Suppressor macrophage (primary cell): Measurements from ENCODE around the gene TCAP.

ENCODE experiments used
- DNase-seq, 4 experiments: peaks; one replicate each; pipeline ENCODE4 v3.0.0-alpha.2; 2020 to 2022

TCAP gene

DNA sequence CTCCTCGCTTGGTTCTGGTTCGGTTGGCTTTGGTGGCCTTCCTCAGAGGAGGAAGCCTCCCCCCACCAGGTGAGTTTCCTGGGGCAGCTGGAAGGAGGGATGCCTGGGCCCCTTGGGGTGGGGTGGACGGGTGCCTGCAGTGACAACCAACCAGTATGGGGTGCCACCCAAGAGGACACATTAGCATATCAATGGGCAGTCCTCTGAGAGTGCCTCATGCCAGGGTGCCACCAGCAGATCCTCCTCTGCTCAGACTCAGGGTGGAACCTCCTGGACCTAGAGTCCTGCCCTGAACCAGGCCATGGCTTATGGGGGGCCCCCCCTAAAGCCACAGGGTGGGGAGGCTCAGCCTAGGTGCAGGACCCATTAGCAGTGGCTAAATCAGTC is 35.7 kb upstream of the TCAP start:
- DNase-seq, result no peak

DNA sequence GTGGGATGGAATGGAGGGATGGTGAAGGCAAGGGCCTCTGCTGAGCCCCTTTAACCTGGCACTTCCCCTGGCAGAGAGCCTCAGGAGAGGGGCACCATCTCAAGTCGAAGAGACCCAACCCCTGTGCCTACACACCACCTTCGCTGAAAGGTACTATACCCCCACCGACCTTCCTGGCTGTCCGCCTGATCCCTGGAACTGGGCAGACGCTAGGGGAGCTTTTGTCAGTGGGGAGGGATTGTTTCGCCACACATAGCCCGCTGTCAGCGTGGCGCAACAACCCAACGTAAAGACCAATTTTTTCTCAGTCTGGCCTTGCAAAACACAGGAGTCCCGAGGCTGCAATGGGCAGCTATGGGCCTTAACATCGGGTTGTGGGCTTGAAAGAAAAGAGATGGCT is 35.3 kb upstream of the TCAP start:
- peak; percentile 60 to 78 (median 76) for DNase-seq

DNA sequence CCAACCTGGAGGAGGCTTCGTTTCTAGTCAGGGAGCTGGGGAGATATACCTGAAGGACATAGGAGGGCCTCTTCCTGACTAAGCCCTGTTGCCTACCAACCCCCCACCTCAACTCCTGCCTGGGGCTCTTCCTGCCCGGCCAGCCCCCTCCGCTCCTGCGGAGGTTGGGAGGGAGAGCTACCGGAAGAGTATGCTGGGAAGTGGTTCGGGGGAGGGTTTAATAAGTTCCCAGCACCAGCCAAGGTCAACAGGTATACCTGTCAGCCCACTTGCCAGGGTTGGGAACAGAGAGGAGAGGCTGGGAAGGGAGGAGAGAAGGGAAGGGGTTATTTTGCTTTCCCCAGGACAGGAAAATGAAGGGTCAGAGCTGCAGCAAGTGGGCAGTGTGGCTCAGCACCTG is 33.7 kb upstream of the TCAP start:
- DNase-seq, result no peak

DNA sequence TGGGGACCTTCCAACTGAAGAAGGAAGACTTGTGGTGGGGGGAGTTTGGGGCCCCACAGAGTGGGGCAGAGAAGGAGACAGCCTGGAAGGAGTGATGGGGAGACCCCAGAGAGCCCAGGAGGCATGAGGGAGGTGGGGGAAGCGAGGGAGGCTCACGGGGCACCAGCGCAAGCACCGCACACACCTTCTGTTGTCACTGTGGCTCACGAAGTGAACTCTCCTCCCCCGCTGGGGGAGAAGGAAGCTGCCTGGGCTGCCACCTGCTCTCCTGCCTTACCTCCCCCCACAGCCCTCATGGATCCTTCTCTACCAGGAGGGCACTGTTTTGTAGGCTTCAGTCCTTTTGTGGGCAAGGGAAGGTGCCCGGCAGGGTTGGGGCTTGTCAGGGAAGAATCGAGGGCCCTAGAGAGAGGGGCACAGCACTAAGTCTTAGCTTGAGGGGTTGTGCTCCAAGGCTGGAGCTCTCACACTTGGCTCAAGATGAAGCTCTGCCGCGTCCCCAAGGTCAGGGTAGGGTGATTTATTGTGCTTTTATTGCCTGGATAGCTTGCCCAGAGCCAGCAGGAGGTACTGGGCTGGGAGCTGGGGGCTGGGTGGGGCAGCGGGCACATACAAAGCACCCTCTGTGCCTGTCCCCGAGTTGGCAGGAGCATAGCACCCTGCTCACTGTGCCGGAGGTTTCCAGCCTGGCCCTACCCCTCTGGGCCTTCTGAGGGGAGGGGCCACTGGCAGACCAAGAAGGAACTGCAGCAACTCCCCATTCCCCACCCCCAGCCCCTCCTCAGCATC is 32.8 kb upstream of the TCAP start:
- no peak for DNase-seq

DNA sequence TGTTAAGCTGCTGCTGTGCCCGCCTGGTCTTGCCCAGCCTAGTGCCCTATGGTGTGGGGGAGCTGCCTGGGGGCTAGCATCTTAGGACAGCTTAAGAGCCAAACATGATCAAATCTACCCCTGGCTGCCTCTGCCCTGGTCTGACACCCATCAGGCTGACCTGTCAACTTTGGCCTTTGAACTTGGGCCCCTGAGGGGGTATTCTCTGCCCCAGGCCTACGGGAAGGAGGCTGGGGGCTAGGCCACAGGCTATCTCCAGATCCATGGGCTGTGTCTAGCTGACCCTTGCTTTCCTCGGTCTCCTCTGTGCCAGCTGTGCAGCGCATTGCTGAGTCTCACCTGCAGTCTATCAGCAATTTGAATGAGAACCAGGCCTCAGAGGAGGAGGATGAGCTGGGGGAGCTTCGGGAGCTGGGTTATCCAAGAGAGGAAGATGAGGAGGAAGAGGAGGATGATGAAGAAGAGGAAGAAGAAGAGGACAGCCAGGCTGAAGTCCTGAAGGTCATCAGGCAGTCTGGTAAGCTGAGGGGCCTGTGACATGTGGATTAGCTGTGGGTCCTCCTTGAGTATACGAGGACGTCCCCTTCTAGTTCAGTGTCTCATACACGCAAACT is 31.5 kb upstream of the TCAP start:
- no peak for DNase-seq

DNA sequence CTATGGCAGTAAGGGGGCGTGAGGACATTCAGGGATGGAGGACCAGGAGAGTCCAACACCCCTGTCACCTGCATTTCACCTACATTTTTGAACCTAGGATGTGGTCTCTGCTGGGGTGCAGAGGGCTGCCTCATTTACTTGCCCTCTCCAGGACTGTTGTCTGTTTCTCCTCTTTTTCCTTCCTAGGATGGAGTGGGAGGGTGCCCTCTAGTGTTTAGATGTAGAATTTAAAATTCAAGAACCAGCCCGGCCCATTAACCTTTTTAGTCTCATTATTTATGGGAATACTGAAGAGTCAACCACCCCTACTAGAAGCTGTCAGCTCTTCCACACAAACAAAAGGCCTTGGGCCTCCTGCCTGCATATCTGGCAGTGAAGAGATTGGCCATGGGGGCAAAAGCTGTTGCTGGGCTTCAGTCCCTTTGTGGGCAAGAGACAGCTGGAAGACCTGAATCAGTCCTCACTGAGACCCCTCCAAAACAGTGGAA is 30.7 kb upstream of the TCAP start:
- peak; percentile 54 to 79 (median 60) for DNase-seq

DNA sequence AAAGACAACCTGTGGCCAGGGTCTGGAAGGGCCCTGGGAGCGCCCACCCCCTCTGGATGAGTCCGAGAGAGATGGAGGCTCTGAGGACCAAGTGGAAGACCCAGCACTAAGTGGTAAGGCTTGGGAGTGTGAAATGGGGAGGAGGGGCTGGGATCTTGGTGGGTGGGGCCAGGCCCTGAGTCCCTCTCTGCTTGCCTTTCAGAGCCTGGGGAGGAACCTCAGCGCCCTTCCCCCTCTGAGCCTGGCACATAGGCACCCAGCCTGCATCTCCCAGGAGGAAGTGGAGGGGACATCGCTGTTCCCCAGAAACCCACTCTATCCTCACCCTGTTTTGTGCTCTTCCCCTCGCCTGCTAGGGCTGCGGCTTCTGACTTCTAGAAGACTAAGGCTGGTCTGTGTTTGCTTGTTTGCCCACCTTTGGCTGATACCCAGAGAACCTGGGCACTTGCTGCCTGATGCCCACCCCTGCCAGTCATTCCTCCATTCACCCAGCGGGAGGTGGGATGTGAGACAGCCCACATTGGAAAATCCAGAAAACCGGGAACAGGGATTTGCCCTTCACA is 29.5 kb upstream of the TCAP start:
- peak in 2 of 4 experiments; percentile 23 to 40 for DNase-seq

DNA sequence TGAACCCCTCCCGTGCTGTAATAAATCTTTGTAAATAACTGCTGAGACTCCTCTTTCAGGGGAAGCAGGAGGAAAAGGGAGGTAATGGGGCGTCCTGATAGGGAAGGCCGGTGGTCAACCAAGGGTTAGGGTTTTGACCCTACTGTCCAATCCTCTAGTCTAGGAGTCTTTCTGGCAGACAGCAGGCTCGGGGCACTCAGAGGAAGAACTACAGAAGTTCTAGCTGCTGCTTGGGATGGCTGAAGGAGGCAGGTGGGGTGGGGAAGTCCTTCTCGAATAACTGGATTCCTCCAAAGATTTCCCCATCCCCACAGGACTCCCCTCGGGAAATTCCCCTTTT is 28.6 kb upstream of the TCAP start:
- DNase-seq, result no peak

DNA sequence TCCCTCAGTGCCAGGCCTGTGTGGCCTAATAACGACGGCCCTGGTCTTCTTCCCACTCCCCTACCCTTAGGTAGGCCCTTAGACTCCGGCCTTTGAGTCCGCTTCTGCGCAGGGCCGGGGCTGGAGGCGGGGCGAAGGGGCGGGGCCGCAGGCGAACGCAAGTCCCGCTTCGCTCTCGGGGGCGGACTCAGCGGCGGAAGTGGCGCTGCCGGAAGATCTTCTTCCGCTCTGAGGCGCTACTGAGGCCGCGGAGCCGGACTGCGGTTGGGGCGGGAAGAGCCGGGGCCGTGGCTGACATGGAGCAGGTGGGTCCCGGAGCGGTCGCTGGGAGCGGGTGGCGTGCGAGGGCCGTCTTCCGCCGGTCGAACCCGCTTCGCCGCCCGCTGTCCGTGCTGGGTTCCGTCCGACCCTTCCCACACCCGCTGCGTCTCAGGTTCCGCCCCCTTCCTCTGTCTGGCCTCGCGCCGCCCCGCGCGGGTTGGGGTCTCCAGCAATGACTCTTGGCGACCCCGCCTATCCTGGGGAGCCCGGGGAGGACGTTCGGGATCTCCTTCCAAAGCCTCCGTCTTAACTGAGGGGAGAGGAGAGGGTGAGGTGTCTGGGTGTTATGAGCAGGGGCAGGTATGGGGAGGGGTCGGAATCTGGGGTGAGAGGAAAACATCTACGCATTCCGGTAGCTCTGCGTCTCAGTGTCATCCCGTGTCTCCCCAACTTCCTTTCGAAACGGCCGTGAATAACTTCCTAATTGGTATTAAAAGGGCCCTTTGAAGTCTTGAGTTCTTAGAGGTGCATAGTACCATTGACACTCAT is 28.0 kb upstream of the TCAP start, which contains the start of gene STARD3:
STARD3 (plus strand) TSS at position 218 of the 810 bp plus-strand sequence. CDS start 16,388 bp downstream, outside the sequence.
- DNase-seq, result peak; percentile 89 to 97 (median 94)

DNA sequence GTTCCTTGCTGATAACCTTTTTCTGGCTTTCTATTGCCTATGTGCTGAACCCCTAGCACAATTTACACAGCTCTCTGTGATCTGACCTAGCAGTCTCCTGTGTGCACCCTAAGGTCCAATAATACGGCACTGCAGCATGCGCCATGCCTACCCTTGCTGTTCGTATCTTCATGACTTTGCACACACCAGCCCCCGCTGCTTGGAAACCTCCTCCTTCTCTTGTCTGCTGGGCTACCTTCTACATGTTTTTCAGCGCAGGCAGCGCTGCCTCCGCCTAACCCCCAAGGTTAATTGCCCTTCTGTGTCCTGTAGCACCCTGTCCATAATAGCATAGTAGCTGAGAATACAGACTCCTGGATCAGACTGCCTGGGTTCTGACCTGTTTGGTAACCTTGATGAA is 26.8 kb upstream of the TCAP start:
- DNase-seq, result no peak

DNA sequence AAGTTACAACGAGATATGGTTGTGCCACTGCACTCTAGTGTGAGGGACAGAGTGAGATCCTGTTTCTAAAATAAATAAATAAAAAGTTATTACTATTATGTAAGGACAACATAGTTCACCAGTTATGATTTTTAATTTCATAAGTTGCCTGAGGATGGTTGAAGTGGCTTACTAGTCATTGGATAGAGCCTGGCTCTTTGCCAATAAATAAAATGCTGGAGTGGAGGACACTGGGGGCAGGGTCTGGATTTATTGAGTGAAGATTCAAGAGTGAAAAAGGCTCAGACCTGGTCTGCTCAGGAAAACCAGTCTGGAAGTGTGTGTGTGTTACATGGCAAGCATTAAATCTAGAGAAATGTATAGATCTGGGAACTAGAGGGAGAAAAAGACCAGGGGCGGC is 26.1 kb upstream of the TCAP start:
- DNase-seq, result no peak

DNA sequence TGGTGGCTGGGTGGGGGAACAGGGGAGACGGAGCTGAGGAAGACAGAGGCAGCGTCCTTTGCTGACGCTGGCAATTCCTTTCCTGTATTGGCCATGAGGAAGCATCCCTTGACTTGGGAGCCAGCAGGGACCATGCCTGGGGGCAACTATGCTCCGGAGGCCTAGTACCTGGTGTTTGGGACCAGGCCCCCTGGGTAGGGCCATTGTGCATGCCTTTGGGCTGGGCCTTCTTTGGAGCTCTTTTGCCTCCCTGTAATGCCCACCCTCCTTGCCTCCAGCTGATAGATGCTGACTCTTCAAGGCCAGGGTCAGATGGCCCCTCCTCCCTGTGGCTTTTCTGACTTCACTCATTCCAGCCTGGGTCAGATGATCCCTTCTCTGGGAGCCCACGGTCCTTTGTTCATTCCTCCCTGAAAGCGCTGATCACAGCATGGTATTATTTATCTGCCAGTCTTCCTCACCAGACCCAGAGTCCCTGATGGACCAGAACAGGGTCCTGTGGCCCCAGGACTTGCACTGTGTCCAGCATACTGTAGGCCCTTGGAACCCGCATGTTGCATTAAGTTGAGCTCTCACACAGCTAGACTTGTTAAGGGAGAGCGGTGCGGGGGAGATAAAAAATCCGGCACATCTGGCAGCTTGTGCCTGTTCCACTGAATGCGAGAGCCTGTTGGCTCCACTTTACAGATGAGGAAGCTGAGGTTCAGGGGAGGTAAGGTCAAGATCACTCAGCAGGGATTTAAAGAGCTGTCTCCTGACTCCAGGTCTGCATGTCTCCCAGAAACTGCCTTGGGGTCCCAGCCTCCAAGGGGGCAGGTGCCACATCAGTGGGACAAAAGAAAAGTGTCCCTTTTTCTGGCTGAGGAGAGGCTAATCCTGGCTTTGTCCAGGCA is 25.3 kb upstream of the TCAP start:
- peak in 2 of 4 experiments; percentile 41 to 53 for DNase-seq

DNA sequence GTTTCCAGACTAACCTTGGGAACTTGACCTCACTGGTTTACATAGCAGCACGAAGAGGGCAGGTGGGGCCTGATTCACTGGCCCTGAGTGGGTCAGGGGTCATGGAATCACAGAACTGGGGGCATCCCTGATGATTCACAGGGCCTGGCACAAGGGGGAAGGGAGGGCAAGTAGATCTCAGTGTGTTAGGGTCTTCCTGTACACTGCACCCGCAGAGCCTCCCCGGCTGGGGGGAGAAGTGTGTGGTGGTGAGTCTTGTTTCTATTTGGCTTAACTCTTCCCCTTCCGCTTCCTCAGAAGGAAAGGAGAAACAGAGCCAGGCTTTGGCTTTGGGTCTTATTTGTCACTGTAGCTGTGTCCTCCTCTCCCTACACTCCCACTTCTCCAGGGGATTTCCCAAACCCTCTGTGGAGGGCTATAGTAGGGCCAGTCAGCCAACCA is 24.5 kb upstream of the TCAP start:
- peak; percentile 35 to 70 (median 58) for DNase-seq

DNA sequence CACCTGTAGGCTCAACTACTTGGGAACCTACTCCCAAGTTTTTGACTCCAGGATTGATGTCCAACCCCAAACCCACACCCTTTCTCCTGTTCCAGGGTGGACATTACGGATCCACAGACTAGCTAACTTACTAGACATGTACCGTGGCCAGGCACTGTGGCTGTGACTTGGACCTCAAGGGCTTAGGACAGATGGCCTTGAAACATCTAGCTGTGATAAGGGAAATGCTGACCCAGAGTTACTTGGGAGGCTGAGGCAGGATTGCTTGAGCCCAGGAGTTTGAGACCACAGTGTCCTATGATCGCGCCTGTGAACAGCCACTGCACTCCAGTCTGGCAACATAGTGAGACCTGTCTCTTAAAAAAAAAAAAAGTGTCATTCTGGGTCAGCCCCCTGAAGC is 24.1 kb upstream of the TCAP start:
- DNase-seq, result no peak

DNA sequence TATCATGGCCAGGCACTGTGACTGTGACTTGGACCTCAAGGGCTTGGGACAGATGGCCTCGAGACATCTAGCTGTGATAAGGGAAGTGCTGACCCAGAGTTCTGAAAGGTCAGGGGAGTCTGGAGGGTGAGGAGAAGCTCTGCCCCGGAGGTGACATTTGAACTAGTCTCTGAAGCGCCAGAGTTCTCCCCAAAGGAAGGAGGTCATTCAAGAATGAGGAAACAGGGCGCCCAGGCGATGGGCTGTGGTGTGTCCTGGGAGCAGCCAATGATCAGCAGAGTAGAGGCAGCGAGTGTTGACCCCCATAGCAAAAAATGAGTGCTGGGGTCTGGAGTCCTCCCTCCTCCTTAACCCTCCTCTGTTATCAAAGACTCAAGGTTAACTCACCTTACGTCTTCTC is 23.3 kb upstream of the TCAP start:
- peak; percentile 72 to 86 (median 79) for DNase-seq

DNA sequence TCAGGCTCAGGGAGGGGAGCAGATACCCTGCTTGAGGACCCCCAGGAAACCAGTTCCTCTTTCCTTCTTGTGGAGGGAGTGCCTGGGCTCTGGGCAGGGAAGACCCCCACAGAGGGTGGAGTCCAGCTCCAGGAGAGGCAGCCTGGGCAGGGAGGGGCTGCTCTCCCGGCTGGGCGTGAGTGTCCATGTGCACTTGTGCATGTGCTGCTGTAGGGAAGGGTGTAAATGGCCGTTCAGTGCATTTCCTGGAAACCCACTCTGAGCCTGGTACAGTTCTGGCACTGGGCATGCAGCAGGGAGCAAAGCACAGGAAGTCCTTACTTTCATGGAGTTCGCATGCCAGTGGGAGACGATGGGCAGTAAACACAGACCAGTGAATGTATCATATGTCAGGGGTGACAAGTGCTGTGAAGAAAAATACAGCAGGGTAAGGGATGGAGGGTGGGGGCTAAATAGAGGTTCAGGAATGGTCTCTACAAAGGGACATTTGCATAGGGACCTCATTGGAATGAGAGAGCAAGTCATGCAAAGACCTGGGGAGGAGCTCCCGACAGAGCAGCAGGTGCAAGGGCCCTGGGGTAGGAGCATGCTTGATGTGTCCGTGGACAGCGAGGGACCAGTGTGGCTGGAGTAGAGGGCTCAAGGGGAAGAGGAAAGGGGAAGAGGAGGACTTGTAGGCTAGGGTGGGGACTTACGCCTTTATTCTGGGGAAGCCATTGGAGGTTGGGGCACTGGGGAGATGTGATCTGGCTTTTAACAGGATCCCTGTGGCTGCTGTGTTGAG is 22.7 kb upstream of the TCAP start:
- peak in 3 of 4 experiments; percentile 33 to 44 (median 42) for DNase-seq

DNA sequence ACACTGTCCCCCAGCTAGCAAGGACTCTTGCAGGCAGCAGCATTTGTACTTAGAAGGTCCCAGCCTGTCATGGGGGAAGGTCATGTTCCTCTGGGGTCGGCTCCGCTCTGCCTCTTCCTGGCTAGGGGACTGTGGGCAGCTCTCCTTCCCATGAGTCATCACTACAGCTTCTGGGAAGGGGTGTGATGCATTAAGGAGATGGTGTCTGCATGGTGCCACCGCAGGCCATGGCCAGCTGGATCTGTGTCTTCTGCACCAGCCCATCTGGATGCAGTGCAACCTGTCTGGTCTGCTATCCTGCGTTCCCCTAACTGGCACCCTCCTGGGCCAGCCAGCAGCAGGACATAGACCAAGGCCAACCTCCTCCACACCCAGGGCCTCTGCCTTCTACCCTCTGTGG is 21.9 kb upstream of the TCAP start:
- DNase-seq, result peak in 1 of 4 experiments; percentile 45

DNA sequence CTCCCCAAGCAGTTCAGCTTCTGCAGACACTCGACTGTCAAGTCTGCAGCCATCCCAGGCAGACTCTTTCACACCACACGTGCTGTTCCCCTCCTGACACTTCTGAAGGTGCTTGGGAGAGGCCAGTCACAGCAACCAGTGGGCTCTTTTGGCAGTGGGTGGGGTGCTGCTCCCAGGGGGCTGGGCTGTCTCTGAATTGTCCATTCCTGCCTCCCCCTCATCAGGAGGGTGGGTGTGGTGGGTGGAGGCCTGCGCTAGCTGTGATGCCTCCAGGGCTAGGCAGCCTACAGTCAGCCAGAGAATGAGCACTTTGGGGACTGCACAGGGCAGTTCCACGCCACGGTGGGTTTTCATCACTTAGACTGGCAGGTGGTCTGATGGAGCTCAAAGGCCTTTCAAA is 17.9 kb upstream of the TCAP start:
- DNase-seq, result no peak

DNA sequence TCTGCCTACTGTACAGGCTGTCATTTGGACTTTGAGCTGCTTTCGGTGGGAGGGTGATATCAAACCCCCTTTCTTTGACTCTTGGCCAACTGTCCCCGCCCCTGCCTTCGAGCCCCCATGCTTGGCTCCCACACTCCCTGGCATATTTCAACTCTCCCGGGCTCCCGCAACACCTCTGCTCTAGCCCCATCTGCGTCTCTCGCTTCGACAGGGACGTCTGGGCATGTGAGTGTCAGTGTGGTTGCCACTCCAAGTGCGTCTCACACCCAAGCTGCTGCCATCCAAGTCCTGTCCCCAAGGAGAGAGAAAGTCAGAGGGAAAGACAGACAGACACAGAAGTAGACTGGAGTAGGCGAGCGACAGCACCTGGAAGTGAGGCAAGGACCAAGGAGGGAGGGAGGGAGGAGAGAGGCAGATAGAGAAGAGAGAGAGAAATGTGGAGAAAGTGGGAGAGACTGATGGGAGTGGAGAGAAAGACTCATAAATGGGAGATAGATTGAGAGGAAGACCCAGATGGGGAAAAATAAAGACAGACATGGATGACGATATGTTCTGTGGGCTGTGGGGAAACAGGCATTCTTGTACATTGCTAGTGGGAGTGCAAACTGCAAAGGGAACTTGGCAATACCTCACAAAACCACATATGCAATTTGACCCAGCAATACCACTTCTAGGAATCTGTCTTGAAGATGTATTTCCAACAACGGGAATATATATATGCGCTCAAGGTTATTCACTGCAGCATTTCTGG is 16.4 kb upstream of the TCAP start:
- DNase-seq, result peak; percentile 45 to 66 (median 58)

DNA sequence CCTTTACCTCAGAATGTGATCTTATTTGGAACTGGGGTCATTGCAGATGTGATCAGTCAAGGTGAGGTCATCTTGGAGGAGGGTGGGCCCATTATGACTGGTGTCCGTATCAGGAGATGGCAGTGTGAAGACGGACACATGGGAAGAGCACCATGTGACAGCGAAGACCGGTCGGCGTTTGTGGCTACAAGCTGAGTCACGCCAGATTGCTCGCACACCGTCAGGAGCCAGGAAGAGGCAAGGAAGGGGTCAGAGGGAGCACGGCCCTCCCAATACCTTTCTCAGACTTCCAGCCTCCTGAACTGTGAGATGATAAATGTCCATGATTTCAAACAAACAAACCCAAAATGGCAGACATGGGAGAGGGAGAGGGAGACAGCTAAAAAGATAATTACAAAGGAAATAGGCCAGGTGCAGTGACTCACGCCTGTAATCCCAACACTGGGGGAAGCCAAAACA is 15.0 kb upstream of the TCAP start:
- no peak for DNase-seq
